Measurements from ENCODE around the gene RTL1.

RTL1 gene

DNA sequence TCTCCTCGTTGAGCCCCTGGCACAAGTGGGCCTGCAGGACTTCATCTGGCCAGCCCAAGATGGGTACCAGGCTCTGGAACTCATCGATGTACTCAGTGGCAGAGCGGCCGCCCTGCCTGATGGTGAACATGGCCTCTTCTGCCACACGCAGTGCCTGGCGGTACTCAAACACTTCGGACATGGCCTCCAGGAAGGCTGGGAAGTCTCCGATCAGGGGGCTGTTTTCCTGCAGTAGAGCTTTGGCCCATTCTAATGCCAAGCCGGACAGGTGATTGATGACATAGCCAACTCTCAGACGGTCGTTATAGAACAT is 19.8 kb downstream of the RTL1 start:
- H3K27me3 ChIP-seq (ENCODE audit: insufficient read depth, poor library complexity, severe bottlenecking), result peaks cover 6% of the 10 kb centered on the region
- no peak overlapping the region for H3K27ac ChIP-seq (replicated peaks)
- TF ChIP-seq GABPA (IDR thresholded peaks at IDR 0.05; ENCODE audit: low read depth) (no peak), REST (IDR thresholded peaks at IDR 0.05; ENCODE audit: insufficient replicate concordance, low read depth) (no peak), SPI1 (IDR thresholded peaks at IDR 0.05; ENCODE audit: borderline replicate concordance, low read depth) (no peak), POLR2AphosphoS5 (IDR thresholded peaks at IDR 0.05; ENCODE audit: low read depth) (no peak)
- TF ChIP-seq, protein P1, sequence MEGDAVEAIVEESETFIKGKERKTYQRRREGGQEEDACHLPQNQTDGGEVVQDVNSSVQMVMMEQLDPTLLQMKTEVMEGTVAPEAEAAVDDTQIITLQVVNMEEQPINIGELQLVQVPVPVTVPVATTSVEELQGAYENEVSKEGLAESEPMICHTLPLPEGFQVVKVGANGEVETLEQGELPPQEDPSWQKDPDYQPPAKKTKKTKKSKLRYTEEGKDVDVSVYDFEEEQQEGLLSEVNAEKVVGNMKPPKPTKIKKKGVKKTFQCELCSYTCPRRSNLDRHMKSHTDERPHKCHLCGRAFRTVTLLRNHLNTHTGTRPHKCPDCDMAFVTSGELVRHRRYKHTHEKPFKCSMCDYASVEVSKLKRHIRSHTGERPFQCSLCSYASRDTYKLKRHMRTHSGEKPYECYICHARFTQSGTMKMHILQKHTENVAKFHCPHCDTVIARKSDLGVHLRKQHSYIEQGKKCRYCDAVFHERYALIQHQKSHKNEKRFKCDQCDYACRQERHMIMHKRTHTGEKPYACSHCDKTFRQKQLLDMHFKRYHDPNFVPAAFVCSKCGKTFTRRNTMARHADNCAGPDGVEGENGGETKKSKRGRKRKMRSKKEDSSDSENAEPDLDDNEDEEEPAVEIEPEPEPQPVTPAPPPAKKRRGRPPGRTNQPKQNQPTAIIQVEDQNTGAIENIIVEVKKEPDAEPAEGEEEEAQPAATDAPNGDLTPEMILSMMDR (IDR thresholded peaks at IDR 0.05; ENCODE audit: insufficient read depth, low read length), result no peak
- no peak for DNase-seq (ENCODE audit: low read depth in 1 of 2, low spot score in 1 of 2)
- H3K4me3 ChIP-seq (replicated peaks; ENCODE audit: insufficient read depth, low read length), result no peak overlapping the region

- no peak for DNase-seq (ENCODE audit: low read depth in 1 of 2, low spot score in 1 of 2)
- Histone ChIP-seq H3K4me3 (replicated peaks; ENCODE audit: insufficient read depth, low read length) (no peak overlapping the region), H3K27me3 (ENCODE audit: insufficient read depth, poor library complexity, severe bottlenecking) (peaks cover 2% of the 10 kb centered on the region), H3K27ac (replicated peaks) (no peak overlapping the region)
- TF ChIP-seq GABPA (IDR thresholded peaks at IDR 0.05; ENCODE audit: low read depth), result no peak
- no peak for TF ChIP-seq SPI1 (IDR thresholded peaks at IDR 0.05; ENCODE audit: borderline replicate concordance, low read depth)
- TF ChIP-seq POLR2AphosphoS5 (IDR thresholded peaks at IDR 0.05; ENCODE audit: low read depth), result no peak
- TF ChIP-seq REST (IDR thresholded peaks at IDR 0.05; ENCODE audit: insufficient replicate concordance, low read depth), result no peak
- TF ChIP-seq, protein P1 (IDR thresholded peaks at IDR 0.05; ENCODE audit: insufficient read depth, low read length), result no peak
Measured at GRCh38 chr14:100882991-100883788, 20.3 kb downstream of the RTL1 start.

DNA sequence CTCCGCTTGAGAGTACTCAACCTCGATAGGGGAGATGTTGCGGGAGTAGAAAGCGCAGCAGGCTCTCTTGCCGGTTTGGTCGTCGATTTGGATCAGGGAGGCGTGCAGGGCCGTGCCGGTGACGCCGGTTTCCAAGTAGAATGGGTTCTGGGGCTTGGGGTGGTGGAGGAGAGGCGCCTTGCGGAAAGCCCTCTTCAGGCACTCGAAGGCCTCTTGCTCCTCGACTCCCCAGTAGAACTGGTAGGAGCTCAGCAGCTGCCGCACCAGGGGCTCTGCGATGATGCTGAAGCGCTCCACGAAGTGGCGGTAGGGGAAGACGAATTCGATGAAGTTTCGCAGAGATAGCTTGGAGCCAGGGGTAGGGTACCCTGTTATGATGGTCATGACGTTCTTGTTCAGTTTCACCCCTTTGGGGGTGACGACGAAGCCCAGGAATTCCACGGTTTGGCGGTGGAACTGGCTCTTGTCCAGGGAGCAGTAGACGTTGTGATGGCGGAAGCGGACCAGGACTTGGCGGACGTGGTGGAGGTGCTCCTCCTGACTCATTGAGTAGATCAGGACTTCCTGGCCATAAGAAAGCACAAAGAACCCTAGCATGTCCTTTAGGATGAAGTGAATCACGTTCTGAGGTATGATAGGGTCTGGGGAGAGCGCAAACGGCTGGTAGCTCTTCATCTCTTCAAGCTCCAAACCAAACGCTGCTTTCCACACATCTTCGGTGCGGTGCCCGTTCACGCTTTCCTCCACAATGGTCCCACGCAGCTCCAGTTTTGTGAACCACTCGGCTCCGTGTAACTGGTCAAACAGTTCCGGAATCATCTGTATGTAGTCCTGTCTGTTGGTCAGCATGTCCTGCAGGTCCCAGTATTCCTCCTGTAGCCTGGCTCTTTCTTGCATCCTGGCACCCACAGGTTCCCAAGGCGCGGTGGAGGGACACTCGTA is 21.2 kb downstream of the RTL1 start:
- Histone ChIP-seq H3K27ac (replicated peaks) (no peak overlapping the region), H3K4me3 (replicated peaks; ENCODE audit: insufficient read depth, low read length) (no peak overlapping the region), H3K27me3 (ENCODE audit: insufficient read depth, poor library complexity, severe bottlenecking) (peaks cover 2% of the 10 kb centered on the region)
- no peak for DNase-seq (ENCODE audit: low read depth in 1 of 2, low spot score in 1 of 2)
- TF ChIP-seq POLR2AphosphoS5 (IDR thresholded peaks at IDR 0.05; ENCODE audit: low read depth) (no peak), SPI1 (IDR thresholded peaks at IDR 0.05; ENCODE audit: borderline replicate concordance, low read depth) (no peak), REST (IDR thresholded peaks at IDR 0.05; ENCODE audit: insufficient replicate concordance, low read depth) (no peak), GABPA (IDR thresholded peaks at IDR 0.05; ENCODE audit: low read depth) (no peak)
- TF ChIP-seq, protein P1 (IDR thresholded peaks at IDR 0.05; ENCODE audit: insufficient read depth, low read length), result no peak

Measured in HL-60 (cell line).